ENCODE measurements around the gene C1orf159.

C1orf159 gene

DNA sequence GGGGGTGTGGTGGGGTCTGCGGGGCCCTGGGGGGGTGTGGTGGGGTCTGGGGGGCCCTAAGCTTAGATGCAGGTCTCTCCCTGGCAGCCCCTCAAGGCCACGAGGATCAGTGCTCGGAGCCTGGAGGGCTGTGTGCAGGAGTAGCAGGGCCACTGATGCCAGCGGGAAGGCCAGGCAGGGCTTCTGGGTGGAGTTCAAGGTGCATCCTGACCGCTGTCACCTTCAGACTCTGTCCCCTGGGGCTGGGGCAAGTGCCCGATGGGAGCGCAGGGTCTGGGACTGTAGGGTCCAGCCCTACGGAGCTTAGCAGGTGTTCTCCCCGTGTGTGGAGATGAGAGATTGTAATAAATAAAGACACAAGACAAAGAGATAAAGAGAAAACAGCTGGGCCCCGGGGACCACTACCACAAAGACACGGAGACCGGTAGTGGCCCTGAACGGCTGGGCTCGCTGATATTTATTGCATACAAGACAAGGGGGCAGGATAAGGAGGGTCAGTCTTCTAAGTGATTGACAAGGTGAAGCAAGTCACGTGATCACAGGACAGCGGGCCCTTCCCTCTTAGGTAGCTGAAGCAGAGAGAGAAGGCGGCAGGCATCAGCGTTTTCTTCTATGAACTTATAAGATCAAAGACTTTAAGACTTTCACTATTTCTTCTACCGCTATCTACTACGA, 50.5 kb downstream of the C1orf159 start:
- peaks cover 22 to 31% of the 10 kb centered on the region in 2 donors for H3K27me3 ChIP-seq (ENCODE audit: control insufficient read depth in 2 of 2, insufficient read depth in 2 of 2, low read length in 2 of 2)
- peaks cover 19 to 21% of the 10 kb centered on the region in 2 donors for H3K4me1 ChIP-seq (ENCODE audit: control insufficient read depth in 2 of 2, insufficient read depth in 2 of 2, low read length in 2 of 2)

DNA sequence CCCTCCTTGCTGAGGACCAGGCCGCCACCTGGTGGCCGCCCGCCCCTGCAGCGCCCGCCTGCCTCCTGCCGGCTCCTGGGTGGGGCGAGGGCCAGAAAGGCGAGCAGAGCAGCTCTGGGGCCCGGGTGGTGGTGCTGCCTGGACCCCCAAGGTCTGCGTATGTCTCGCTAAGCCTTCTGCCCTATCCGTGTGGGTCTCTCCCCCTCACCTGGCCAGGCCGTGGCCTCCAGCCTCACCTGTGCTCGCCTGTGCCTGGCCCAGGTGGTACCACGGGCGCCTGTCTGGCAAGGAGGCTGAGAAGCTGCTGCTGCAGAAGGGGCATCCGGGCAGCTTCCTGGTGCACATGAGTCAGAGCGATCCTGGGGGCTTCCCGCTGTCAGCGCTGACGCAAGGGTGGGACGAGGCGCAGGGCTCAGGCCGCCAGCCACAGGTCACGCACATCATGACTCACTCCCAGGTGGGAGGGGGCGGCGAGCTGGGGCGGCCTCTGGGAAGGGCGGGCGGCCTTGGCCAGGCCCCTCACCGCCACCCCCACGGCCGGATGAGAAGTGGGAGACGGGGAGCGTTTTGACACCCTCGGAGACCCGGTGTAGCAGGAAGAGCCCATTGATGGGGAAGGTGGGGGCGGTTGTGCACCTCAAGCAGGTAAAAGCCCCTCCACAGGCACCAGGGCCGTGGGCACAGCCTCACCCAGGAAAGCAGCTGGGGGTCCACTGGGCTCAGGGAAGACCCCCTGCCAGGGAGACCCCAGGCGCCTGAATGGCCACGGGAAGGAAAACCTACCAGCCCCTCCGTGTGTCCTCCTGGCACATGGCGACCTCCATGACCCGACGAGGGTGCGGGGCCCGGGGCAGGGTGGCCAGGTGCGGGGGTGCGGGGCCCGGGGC, 51.7 kb downstream of the C1orf159 start:
- Histone ChIP-seq H3K4me3 (ENCODE audit: low read length in 2 of 2) (no peak overlapping the region), H3K27ac (ENCODE audit: low read depth in 2 of 2, low read length in 2 of 2) (no peak overlapping the region), H3K9me3 (ENCODE audit: control insufficient read depth in 2 of 2, low read length in 2 of 2) (no peaks in the 10 kb centered on the region), H3K36me3 (ENCODE audit: control insufficient read depth in 2 of 2, insufficient read depth in 2 of 2, low read length in 2 of 2) (no peaks in the 10 kb centered on the region), H3K27me3 (ENCODE audit: control insufficient read depth in 2 of 2, insufficient read depth in 2 of 2, low read length in 2 of 2) (peaks cover 29 to 39% of the 10 kb centered on the region in 2 donors), H3K4me1 (ENCODE audit: control insufficient read depth in 2 of 2, insufficient read depth in 2 of 2, low read length in 2 of 2) (peaks cover 18% of the 10 kb centered on the region in 2 donors), H3K9ac (ENCODE audit: low read depth in 1 of 2, low read length in 2 of 2) (no peak overlapping the region)

More for the DNA sequence above, 50.5 kb downstream of the C1orf159 start:
- Histone ChIP-seq H3K4me3 (ENCODE audit: low read length in 2 of 2) (no peak overlapping the region), H3K9ac (ENCODE audit: low read depth in 1 of 2, low read length in 2 of 2) (no peak overlapping the region), H3K36me3 (ENCODE audit: control insufficient read depth in 2 of 2, insufficient read depth in 2 of 2, low read length in 2 of 2) (no peaks in the 10 kb centered on the region), H3K9me3 (ENCODE audit: control insufficient read depth in 2 of 2, low read length in 2 of 2) (no peaks in the 10 kb centered on the region), H3K27ac (ENCODE audit: low read depth in 2 of 2, low read length in 2 of 2) (no peak overlapping the region)

DNA sequence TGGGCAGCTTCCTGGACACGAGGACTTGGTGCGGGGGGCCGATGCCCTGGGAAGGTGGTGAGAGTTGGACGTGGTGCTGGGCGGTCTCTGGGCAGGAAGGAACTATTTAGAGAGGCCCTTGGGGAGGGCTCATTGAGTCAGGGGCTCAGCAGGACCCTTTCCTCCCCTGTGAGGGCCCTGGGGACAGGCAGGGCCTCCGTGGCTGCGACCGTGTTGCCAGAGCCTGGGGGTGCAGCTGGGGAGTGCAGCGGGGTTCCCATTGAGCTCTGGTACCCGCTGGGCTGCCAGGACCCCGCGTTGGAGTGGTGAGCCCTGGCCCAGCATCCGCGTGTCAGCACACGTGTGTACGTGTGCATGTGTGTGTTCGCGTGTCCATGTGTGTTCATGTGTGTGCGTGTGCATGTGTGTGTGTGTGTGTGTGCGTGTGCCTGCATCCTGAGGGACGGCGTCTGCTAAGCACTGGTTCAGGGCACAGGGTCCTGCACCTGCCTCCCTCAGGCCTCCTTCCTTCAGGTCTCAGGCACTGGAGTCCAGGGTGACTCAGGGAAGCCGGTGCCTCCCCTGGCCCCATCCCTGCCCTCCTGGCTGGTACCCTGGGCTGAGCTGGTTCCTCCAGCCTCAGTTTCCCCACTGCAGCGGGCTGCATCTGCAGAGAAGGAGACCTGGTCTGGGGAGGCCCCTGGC, 52.5 kb downstream of the C1orf159 start:
- peaks cover 36 to 40% of the 10 kb centered on the region in 2 donors for H3K27me3 ChIP-seq (ENCODE audit: control insufficient read depth in 2 of 2, insufficient read depth in 2 of 2, low read length in 2 of 2)
- no peak overlapping the region for H3K4me3 ChIP-seq (ENCODE audit: low read length in 2 of 2)
- peaks cover 20 to 22% of the 10 kb centered on the region in 2 donors for H3K4me1 ChIP-seq (ENCODE audit: control insufficient read depth in 2 of 2, insufficient read depth in 2 of 2, low read length in 2 of 2)
- H3K36me3 ChIP-seq (ENCODE audit: control insufficient read depth in 2 of 2, insufficient read depth in 2 of 2, low read length in 2 of 2) = no peaks in the 10 kb centered on the region
- no peak overlapping the region for H3K9ac ChIP-seq (ENCODE audit: low read depth in 1 of 2, low read length in 2 of 2)
- H3K27ac ChIP-seq (ENCODE audit: low read depth in 2 of 2, low read length in 2 of 2) = no peak overlapping the region
- H3K9me3 ChIP-seq (ENCODE audit: control insufficient read depth in 2 of 2, low read length in 2 of 2) = no peaks in the 10 kb centered on the region

DNA sequence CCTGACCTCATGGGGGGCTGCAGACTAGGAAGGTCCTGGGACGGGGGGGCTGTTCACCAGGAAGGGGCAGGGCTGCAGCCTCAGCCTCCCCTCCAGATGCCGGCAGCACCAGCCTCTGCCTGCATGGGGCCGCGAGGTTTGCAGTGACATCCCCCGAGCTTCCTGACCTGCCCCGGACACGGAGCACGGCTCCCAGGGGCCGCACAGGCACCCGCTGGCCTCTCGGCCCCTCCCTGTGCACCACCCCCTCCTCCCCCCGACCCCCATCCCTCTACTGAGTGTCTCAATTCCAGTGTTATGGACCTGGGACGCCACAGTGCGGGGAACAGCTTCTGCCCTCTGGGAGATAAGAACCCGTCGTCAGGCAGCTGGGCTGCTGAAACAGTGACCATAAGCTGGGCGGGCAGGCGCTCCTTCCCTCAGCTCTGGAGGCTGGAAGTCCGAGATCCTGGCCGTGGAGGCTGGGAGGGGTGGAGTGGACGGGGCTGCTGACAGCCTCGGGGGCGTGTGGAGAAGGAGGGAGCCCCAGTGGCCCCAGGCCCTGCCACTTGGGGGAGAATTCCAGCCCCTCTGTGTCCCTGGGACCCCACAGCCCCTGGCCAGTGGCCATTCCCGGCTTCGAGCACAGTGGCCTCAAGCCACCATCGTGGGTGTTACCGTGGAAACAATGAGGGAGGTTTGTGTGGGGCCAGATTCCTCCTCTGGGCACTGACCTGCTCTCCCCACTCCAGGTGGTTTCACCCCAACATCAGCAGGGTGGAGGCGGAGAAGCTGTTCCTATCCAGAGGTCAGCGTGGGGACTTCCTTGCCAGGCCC, 53.3 kb downstream of the C1orf159 start:
- H3K4me3 ChIP-seq (ENCODE audit: low read length in 2 of 2) = no peak overlapping the region
- no peak overlapping the region for H3K9ac ChIP-seq (ENCODE audit: low read depth in 1 of 2, low read length in 2 of 2)
- H3K27me3 ChIP-seq (ENCODE audit: control insufficient read depth in 2 of 2, insufficient read depth in 2 of 2, low read length in 2 of 2) = peaks cover 42 to 46% of the 10 kb centered on the region in 2 donors
- H3K27ac ChIP-seq (ENCODE audit: low read depth in 2 of 2, low read length in 2 of 2) = no peak overlapping the region
- H3K9me3 ChIP-seq (ENCODE audit: control insufficient read depth in 2 of 2, low read length in 2 of 2) = no peaks in the 10 kb centered on the region
- no peaks in the 10 kb centered on the region for H3K36me3 ChIP-seq (ENCODE audit: control insufficient read depth in 2 of 2, insufficient read depth in 2 of 2, low read length in 2 of 2)
- H3K4me1 ChIP-seq (ENCODE audit: control insufficient read depth in 2 of 2, insufficient read depth in 2 of 2, low read length in 2 of 2) = peaks cover 18 to 19% of the 10 kb centered on the region in 2 donors

DNA sequence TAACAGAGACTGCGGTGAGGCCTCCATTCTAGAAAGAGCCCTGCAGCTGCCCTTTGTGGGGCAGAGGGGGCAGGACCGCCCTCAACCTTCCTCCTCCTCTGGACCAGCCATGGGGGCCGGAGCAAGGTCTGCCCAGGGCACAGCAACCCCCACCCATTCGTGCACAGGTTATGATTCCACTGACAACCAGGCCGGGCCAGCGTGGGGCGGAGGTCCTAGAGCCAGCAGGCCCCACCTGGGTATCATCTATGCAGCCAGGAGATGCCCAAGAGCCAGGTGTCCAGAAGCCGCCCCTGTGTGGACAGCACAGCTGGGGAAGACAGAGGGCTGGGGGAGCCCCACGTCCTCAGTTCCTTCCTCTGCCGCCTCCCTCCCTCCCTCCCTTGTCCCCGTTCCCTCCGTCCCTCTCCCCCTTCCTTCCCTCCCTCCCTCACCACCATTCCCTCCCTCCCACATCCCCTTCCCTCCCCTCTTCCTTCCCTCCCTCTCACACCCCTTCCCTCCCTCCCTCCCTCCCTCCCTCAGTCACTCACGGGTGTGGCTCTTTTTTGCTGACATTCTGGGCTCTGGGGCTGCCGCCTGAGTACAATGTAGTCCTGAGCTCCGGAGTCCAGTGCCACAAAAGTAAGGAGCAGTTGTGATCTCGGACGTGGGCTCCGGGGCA, 54.1 kb downstream of the C1orf159 start:
- Histone ChIP-seq H3K27me3 (ENCODE audit: control insufficient read depth in 2 of 2, insufficient read depth in 2 of 2, low read length in 2 of 2) (peaks cover 42 to 46% of the 10 kb centered on the region in 2 donors), H3K4me1 (ENCODE audit: control insufficient read depth in 2 of 2, insufficient read depth in 2 of 2, low read length in 2 of 2) (peaks cover 18 to 19% of the 10 kb centered on the region in 2 donors), H3K9ac (ENCODE audit: low read depth in 1 of 2, low read length in 2 of 2) (no peak overlapping the region), H3K4me3 (ENCODE audit: low read length in 2 of 2) (no peak overlapping the region), H3K27ac (ENCODE audit: low read depth in 2 of 2, low read length in 2 of 2) (no peak overlapping the region), H3K9me3 (ENCODE audit: control insufficient read depth in 2 of 2, low read length in 2 of 2) (no peaks in the 10 kb centered on the region), H3K36me3 (ENCODE audit: control insufficient read depth in 2 of 2, insufficient read depth in 2 of 2, low read length in 2 of 2) (no peaks in the 10 kb centered on the region)

DNA sequence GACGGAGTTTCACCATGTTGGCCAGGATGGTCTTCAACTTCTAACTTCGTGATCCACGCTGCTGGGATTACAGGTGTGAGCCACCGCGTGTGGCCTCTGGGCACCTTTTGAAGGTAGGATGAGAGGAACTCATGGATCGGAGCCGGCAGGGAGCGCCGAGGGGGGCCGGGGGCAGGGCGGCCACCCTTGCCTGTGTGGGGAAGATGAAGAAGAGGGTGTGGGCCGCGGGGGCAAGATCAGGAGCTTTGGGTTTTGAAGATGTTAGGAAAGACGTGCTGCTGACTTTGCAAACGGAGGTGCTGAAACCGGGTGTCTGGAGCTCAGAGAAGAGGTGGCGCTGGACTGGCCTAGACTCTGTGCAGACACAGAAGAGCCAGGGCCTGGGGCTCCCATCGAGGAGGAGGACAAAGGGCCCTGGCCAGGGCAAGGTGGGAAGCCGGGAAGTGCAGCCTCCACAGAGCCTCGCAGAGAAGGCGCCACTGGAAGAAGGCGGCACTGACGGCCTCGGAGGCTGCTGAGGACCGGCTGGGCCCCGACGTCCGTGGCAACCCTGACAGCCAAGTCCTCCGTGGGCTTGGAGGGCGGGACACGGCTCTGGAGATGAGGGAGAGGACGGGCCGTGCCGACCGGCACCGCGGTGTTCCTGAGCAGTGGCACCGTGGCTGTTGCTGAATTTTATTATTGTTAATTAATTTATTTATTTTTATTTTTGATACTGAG, 55.4 kb downstream of the C1orf159 start:
- H3K27me3 ChIP-seq (ENCODE audit: control insufficient read depth in 2 of 2, insufficient read depth in 2 of 2, low read length in 2 of 2) = peaks cover 42% of the 10 kb centered on the region in 2 donors
- no peak overlapping the region for H3K4me3 ChIP-seq (ENCODE audit: low read length in 2 of 2)
- no peaks in the 10 kb centered on the region for H3K9me3 ChIP-seq (ENCODE audit: control insufficient read depth in 2 of 2, low read length in 2 of 2)
- H3K9ac ChIP-seq (ENCODE audit: low read depth in 1 of 2, low read length in 2 of 2) = no peak overlapping the region
- no peaks in the 10 kb centered on the region for H3K36me3 ChIP-seq (ENCODE audit: control insufficient read depth in 2 of 2, insufficient read depth in 2 of 2, low read length in 2 of 2)
- no peak overlapping the region for H3K27ac ChIP-seq (ENCODE audit: low read depth in 2 of 2, low read length in 2 of 2)
- H3K4me1 ChIP-seq (ENCODE audit: control insufficient read depth in 2 of 2, insufficient read depth in 2 of 2, low read length in 2 of 2) = peaks cover 18 to 19% of the 10 kb centered on the region in 2 donors

DNA sequence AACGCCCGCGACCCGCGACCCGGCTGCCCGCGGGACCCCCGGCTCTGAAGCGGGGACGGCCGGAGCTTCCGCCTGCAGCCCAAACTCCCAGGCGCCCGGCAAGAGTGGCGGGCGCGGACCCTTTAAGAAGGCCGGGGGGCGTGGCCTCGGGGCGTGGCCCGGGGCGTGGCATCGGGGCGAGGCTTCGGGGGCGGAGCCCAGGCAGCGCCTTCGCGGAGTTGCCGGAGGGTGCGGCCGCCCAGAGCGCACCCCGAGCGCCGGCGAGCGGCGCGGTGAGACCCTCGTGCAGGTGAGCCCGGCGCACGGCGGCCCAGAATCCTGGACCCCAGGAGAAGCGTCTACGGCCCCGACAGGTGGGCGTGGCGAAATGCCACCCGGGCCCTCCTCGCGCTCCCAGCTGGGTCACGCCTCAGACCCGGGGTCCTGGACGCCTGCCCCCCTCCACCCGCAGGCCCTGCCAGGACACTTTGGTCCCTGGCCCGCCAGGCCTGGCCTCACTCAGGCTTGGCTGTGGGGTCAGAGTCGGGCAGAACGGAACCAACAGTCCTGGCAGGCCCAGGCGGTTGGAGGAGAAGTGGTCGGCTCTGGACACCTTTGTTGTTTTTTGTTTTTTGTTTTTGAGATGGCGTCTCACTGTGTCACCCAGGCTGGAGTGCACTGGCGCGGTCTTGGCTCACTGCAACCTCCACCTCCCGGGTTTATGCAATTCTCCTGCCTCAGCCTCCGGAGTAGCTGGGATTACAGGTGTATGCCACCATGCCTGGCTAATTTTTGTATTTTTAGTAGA, 56.2 kb downstream of the C1orf159 start:
- Histone ChIP-seq H3K9me3 (ENCODE audit: control insufficient read depth in 2 of 2, low read length in 2 of 2) (no peaks in the 10 kb centered on the region), H3K9ac (ENCODE audit: low read depth in 1 of 2, low read length in 2 of 2) (no peak overlapping the region), H3K36me3 (ENCODE audit: control insufficient read depth in 2 of 2, insufficient read depth in 2 of 2, low read length in 2 of 2) (no peaks in the 10 kb centered on the region), H3K4me1 (ENCODE audit: control insufficient read depth in 2 of 2, insufficient read depth in 2 of 2, low read length in 2 of 2) (peaks cover 18 to 19% of the 10 kb centered on the region in 2 donors), H3K27ac (ENCODE audit: low read depth in 2 of 2, low read length in 2 of 2) (no peak overlapping the region), H3K4me3 (ENCODE audit: low read length in 2 of 2) (peak overlapping the region; percentile 26 to 48), H3K27me3 (ENCODE audit: control insufficient read depth in 2 of 2, insufficient read depth in 2 of 2, low read length in 2 of 2) (peaks cover 42% of the 10 kb centered on the region in 2 donors)

DNA sequence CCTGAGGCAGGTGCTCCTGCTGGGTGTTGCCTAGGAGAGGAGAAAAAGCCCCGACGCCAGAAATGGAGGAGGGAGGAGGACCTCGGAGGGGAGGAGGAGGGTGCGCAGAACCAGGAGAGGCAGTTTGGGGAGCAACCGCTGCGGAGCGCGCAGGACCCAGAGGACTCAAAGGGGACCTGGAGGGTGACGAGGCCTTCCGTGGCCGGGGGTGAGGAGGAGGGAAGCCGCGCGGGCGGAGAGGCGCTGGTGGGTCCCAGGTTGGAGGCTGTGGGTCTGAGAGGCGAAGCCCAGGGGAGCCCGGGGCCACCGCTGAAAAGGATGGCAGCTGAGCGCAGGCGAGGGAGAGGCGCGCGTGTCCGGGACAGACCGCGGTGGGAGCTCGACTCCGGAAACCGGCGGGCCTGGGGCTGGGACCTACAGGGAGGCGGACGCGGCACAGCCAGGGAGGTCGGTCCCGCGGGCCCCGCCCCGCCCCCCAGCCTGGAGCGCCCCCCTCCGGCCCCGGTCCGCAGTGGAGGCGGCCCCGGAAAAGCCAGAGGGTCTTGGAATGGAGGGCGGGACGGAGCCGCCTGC, 56.9 kb downstream of the C1orf159 start:
- Histone ChIP-seq H3K9ac (ENCODE audit: low read depth in 1 of 2, low read length in 2 of 2) (no peak overlapping the region), H3K9me3 (ENCODE audit: control insufficient read depth in 2 of 2, low read length in 2 of 2) (no peaks in the 10 kb centered on the region), H3K27ac (ENCODE audit: low read depth in 2 of 2, low read length in 2 of 2) (no peak overlapping the region), H3K27me3 (ENCODE audit: control insufficient read depth in 2 of 2, insufficient read depth in 2 of 2, low read length in 2 of 2) (peaks cover 41% of the 10 kb centered on the region in 2 donors), H3K36me3 (ENCODE audit: control insufficient read depth in 2 of 2, insufficient read depth in 2 of 2, low read length in 2 of 2) (peaks cover 0 to under 1% of the 10 kb centered on the region in 2 donors), H3K4me3 (ENCODE audit: low read length in 2 of 2) (peak overlapping the region; percentile 13 to 48), H3K4me1 (ENCODE audit: control insufficient read depth in 2 of 2, insufficient read depth in 2 of 2, low read length in 2 of 2) (peaks cover 14% of the 10 kb centered on the region in 2 donors)
